Panc1 (cell line): ENCODE results near the gene SPTBN4. TPM values are rescaled to one million over a fixed set of nuclear protein-coding genes. Genes with fewer than 3 reads are reported as not detected.

ENCODE experiments used
- ATAC-seq: fragments of 200-7000 bp; cut with Tn5 transposase; 2 replicates; pipeline ENCODE4 v1.9.1; 2020; ENCODE audit warnings: mild to moderate bottlenecking, moderate library complexity
- BruUV-seq: library from RNA; stranded (reverse); fragments of 400-500 nt; replicated peaks from 2 replicates; lab custom pipeline; 2021; lab: Mats Ljungman, UMichigan
- CTCF ChIA-PET: fragments of 300-600 bp; sonication (Branson Sonifier 250); formaldehyde crosslinking; loops from one replicate; lab custom pipeline; 2022; ENCODE audit warnings: antibody characterized with exemption; lab: Charles Lee
- POLR2A ChIA-PET: fragments of 300-600 bp; sonication (Branson Sonifier 250); formaldehyde crosslinking; loops from one replicate; lab custom pipeline; 2022; ENCODE audit warnings: antibody characterized with exemption; lab: Charles Lee
- DNase-seq: peaks from one replicate; pipeline ENCODE4 v3.0.0-alpha.2; 2010; ENCODE audit warnings: low read depth, low spot score
- H3K27ac ChIP-seq: 2 replicates; pipeline ENCODE4 v1.5.1; 2011; ENCODE audit warnings: mild to moderate bottlenecking, low read length, inconsistent platforms
- H3K27me3 ChIP-seq: fragments of 200-500 bp; sonication (Bioruptor generic); 2 replicates; pipeline ENCODE4 v1.6.0; 2014; ENCODE audit warnings: low read length, inconsistent platforms; ENCODE audit not compliant: control insufficient read depth, insufficient read depth
- H3K36me3 ChIP-seq: fragments of 200-500 bp; sonication (Bioruptor generic); 2 replicates; pipeline ENCODE4 v1.5.1; 2014; ENCODE audit warnings: inconsistent platforms, mild to moderate bottlenecking, low read length, moderate library complexity; ENCODE audit not compliant: control insufficient read depth, insufficient read depth
- H3K4me1 ChIP-seq: 2 replicates; pipeline ENCODE4 v1.5.1; 2011; ENCODE audit warnings: inconsistent platforms, mild to moderate bottlenecking, low read length, moderate library complexity; ENCODE audit not compliant: control insufficient read depth, insufficient read depth
- H3K4me3 ChIP-seq, 2 experiments: 2 replicates each; pipeline ENCODE4 v1.5.1; 2011 to 2012; ENCODE audit warnings: low read depth in 2 of 2, low read length in 2 of 2, mild to moderate bottlenecking in 2 of 2, inconsistent platforms in 1 of 2, moderate library complexity in 1 of 2
- H3K9me3 ChIP-seq: fragments of 200-500 bp; sonication (Bioruptor generic); 2 replicates; pipeline ENCODE4 v1.5.1; 2014; ENCODE audit warnings: low read depth, mild to moderate bottlenecking, inconsistent platforms, low read length, moderate library complexity; ENCODE audit not compliant: control insufficient read depth, insufficient read depth
- CTCF ChIP-seq: fragments of 450-650 bp; IDR thresholded peaks from 2 replicates; pipeline ENCODE4 v1.5.1; 2017; ENCODE audit warnings: mild to moderate bottlenecking
- POLR2AphosphoS5 ChIP-seq: IDR thresholded peaks from 2 replicates; pipeline ENCODE4 v1.6.1; 2012; ENCODE audit warnings: mild to moderate bottlenecking, low read depth, low read length, moderate library complexity
- SIN3A ChIP-seq: IDR thresholded peaks from 2 replicates; pipeline ENCODE4 v1.6.1; 2012; ENCODE audit warnings: low read depth, mild to moderate bottlenecking, low read length, moderate library complexity, borderline replicate concordance; ENCODE audit not compliant: insufficient read depth
- TCF7L2 ChIP-seq: IDR thresholded peaks from 2 replicates; pipeline ENCODE4 v1.6.1; 2011; ENCODE audit warnings: mild to moderate bottlenecking, low read depth, low read length, inconsistent platforms
- in situ Hi-C: cut with HindIII; loops from 2 replicates; pipeline ENCODE4 v1.10.0; 2016; ENCODE audit warnings: low sequenced_read_pairs, low pct_unique_long_range_greater_than_20kb
- intact Hi-C: fragments of 100-400 bp; cut with micrococcal nuclease; formaldehyde crosslinking; loops from one replicate; pipeline ENCODE4 v1.10.0; 2022; ENCODE audit not compliant: unreplicated experiment
- total RNA-seq: library from RNA; stranded (reverse); gene quantifications from one replicate; pipeline ENCODE4 v1.2.1, GENCODE V29; 2021; ENCODE audit not compliant: unreplicated experiment
- TF ChIP-seq, protein P1 (sequence below), 2 experiments: IDR thresholded peaks; 2 replicates each; pipeline ENCODE4 v1.6.1; 2011 to 2012; ENCODE audit warnings: low read depth in 2 of 2, control low read depth in 1 of 2, low read length in 1 of 2, mild to moderate bottlenecking in 1 of 2, moderate library complexity in 1 of 2; ENCODE audit not compliant: insufficient read depth in 1 of 2

Gene SPTBN4
- total RNA-seq, 1 experiment from 2014 or later = 1.2 TPM

- no peak for TF ChIP-seq SIN3A
- no peak for TF ChIP-seq POLR2AphosphoS5
- TF ChIP-seq CTCF = no peak
- TF ChIP-seq, protein P1, sequence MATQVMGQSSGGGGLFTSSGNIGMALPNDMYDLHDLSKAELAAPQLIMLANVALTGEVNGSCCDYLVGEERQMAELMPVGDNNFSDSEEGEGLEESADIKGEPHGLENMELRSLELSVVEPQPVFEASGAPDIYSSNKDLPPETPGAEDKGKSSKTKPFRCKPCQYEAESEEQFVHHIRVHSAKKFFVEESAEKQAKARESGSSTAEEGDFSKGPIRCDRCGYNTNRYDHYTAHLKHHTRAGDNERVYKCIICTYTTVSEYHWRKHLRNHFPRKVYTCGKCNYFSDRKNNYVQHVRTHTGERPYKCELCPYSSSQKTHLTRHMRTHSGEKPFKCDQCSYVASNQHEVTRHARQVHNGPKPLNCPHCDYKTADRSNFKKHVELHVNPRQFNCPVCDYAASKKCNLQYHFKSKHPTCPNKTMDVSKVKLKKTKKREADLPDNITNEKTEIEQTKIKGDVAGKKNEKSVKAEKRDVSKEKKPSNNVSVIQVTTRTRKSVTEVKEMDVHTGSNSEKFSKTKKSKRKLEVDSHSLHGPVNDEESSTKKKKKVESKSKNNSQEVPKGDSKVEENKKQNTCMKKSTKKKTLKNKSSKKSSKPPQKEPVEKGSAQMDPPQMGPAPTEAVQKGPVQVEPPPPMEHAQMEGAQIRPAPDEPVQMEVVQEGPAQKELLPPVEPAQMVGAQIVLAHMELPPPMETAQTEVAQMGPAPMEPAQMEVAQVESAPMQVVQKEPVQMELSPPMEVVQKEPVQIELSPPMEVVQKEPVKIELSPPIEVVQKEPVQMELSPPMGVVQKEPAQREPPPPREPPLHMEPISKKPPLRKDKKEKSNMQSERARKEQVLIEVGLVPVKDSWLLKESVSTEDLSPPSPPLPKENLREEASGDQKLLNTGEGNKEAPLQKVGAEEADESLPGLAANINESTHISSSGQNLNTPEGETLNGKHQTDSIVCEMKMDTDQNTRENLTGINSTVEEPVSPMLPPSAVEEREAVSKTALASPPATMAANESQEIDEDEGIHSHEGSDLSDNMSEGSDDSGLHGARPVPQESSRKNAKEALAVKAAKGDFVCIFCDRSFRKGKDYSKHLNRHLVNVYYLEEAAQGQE (IDR thresholded peaks at IDR 0.05; ENCODE audit: insufficient read depth in 1 of 2, low read depth in 2 of 2, low read length in 1 of 2) = no peak
- no peak for TF ChIP-seq TCF7L2
- ChIA-PET CTCF (no interaction called here), POLR2A (no interaction called here)
- no peak for DNase-seq
- in situ Hi-C loops (no loop called here), intact Hi-C loops (no loop called here)
- Histone ChIP-seq H3K4me3 (no peak overlapping the region), H3K9me3 (no peaks in the 10 kb centered on the region), H3K36me3 (no peaks in the 10 kb centered on the region), H3K27ac (no peak overlapping the region), H3K4me1 (no peaks in the 10 kb centered on the region), H3K27me3 (no peaks in the 10 kb centered on the region)
- no TSS peak for BruUV-seq
- ATAC-seq = no peak
Observed at GRCh38 chr19:40493778-40494177, 27.0 kb downstream of the SPTBN4 start.

- no peak overlapping the region for H3K4me3 ChIP-seq
- ATAC-seq (no peak), DNase-seq (no peak)
- H3K9me3 ChIP-seq = no peaks in the 10 kb centered on the region
- H3K4me1 ChIP-seq = no peaks in the 10 kb centered on the region
- H3K27me3 ChIP-seq = no peaks in the 10 kb centered on the region
- intact Hi-C loops (no loop called here), in situ Hi-C loops (no loop called here)
- POLR2A ChIA-PET = no interaction called here
- BruUV-seq = no TSS peak
- no peaks in the 10 kb centered on the region for H3K36me3 ChIP-seq
- TF ChIP-seq POLR2AphosphoS5 (no peak), TCF7L2 (no peak), SIN3A (no peak), CTCF (no peak)
- TF ChIP-seq, protein P1 (IDR thresholded peaks at IDR 0.05; ENCODE audit: insufficient read depth in 1 of 2, low read depth in 2 of 2, low read length in 1 of 2) = no peak
- no peak overlapping the region for H3K27ac ChIP-seq
- CTCF ChIA-PET = no interaction called here
Observed at GRCh38 chr19:40494191-40494838, 27.5 kb downstream of the SPTBN4 start.
